Stimulated activated naive CD8-positive, alpha-beta T cell treated with anti-CD3 and anti-CD28 coated beads, Interleukin-15, Interleukin-2, amounts not matched to agents 100 ng/mL and 50 ng/mL, for 24 hours (primary cell): Measurements from ENCODE around the gene HCRT.
"Not testable (repeated sequence)": the region's sequence is repeated elsewhere in the genome, so short reads cannot be mapped to it uniquely, and the experiment has no call there.

Experiments
- H3K27ac Mint-ChIP-seq: one replicate; pipeline ENCODE4 v1.8.0; 2021; ENCODE audit warnings: mild to moderate bottlenecking, mixed read lengths
- H3K27me3 Mint-ChIP-seq: one replicate; pipeline ENCODE4 v1.8.0; 2021; ENCODE audit warnings: mixed read lengths
- H3K36me3 Mint-ChIP-seq: one replicate; pipeline ENCODE4 v1.8.0; 2021; ENCODE audit warnings: low read depth, mixed read lengths
- H3K4me1 Mint-ChIP-seq: one replicate; pipeline ENCODE4 v1.8.0; 2021; ENCODE audit warnings: low read depth, mixed read lengths
- H3K4me3 Mint-ChIP-seq: one replicate; pipeline ENCODE4 v1.8.0; 2021; ENCODE audit warnings: mild to moderate bottlenecking, mixed read lengths
- H3K9me3 Mint-ChIP-seq: one replicate; pipeline ENCODE4 v1.8.0; 2021; ENCODE audit warnings: mixed read lengths

HCRT gene, protein sequence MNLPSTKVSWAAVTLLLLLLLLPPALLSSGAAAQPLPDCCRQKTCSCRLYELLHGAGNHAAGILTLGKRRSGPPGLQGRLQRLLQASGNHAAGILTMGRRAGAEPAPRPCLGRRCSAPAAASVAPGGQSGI

DNA sequence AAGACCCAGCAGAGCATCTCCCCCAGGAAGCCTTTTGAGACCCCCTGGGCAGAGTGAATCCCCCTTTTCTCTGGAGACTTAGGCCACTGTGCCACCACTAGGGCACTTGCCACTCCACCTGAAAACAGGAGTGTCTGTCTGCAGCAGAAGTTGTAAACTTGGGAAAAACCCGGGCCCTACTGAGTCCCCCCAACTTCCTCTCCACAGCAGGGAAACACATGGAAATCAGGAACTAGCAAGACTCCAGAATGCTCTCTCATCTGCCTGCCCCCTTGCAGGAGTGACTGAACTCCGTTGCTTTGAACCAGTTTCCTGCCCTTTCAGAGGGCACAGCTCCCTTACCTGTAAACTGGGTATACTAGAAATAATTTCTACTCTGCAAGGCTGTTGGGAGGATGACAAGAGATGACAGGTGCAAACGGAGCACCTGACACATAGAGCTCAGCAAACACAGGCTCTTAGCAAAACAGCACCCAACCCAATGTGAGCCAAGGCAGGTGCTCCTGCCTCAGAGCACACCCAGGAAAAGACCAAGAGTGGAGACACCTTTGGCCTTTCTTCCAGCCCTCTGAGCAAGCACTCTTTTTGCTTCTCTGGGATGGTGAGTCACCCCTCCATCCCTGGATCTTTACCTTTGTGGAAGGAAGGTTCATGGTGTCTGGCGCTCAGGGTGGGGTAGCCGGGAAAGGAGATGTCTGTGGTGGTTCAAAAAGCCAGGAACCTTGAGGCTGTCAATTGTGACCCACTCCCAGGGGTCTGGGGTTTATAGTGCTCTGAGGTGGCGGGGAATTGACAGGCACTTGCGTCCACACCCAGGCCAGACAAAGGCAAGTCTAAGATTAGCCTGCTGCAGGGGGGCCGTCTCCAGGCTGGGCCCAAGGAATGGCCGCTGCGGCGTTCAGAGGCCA is at the start of gene HCRT:
TSS of gene HCRT (minus strand) at position 740 of the 908 bp plus-strand sequence. CDS start at position 653, 87 bp downstream.
- Mint-ChIP-seq H3K4me3 (peak within 1 kb of the TSS; percentile 71), H3K4me1 (peaks cover 49% of the 10 kb centered on the region), H3K9me3 (no peaks in the 10 kb centered on the region), H3K36me3 (no peaks in the 10 kb centered on the region), H3K27me3 (peaks cover 12% of the 10 kb centered on the region), H3K27ac (peak within 1 kb of the TSS; percentile 63)

DNA sequence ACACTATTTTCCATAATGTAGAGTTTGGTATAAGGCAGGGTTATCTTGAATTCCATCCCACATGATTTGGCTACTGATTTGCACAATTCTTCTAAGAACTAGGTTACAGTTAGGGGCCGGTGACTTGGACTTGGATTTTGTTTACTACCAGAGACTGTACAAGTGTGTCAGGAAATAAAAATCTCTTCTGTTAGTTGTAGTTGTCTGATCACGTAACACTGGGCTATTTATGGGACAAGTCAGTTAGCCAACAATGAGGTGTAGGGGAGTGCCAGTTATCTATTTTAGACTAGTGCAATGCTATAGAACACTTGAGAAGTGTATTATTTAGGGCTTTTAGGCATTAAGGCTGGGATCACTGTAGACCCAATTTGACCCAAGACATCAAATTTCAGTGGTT is 48.7 kb upstream of the HCRT start:
- Mint-ChIP-seq H3K27me3 (no peaks in the 10 kb centered on the region), H3K27ac (no peak overlapping the region), H3K36me3 (peaks cover 6% of the 10 kb centered on the region), H3K4me3 (no peak overlapping the region), H3K4me1 (peaks cover 18% of the 10 kb centered on the region), H3K9me3 (no peaks in the 10 kb centered on the region)

DNA sequence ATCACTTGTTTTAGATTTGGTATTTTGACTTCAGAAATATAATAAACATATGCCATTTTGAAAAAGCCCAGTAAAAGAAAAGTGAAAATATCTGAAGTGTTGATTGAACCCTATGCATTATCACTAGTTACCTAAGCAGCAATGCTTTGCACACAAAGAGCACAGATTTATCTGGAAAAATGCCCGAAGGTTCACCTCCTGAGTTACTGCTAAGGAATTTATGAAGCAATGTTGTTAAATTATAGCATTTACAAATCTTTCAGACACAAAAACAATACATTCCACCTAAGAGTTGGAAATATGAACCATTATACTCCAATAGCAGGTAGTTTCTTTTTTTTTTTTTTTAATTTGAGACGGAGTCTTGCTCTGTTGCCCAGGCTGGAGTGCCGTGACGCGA is 47.9 kb upstream of the HCRT start:
- Mint-ChIP-seq H3K4me3 (no peak overlapping the region), H3K4me1 (peaks cover 21% of the 10 kb centered on the region), H3K27ac (no peak overlapping the region), H3K9me3 (no peaks in the 10 kb centered on the region), H3K27me3 (no peaks in the 10 kb centered on the region), H3K36me3 (peaks cover 10% of the 10 kb centered on the region)

GRCh38 chr17:42230225-42230624 is 45.0 kb upstream of the HCRT start:
- H3K27me3 Mint-ChIP-seq, result no peaks in the 10 kb centered on the region
- H3K4me1 Mint-ChIP-seq, result peaks cover 19% of the 10 kb centered on the region
- H3K4me3 Mint-ChIP-seq, result no peak overlapping the region
- no peaks in the 10 kb centered on the region for H3K9me3 Mint-ChIP-seq
- peaks cover 24% of the 10 kb centered on the region for H3K36me3 Mint-ChIP-seq
- H3K27ac Mint-ChIP-seq, result no peak overlapping the region

- H3K4me3 Mint-ChIP-seq, result no peak overlapping the region
- H3K27me3 Mint-ChIP-seq, result no peaks in the 10 kb centered on the region
- H3K9me3 Mint-ChIP-seq, result no peaks in the 10 kb centered on the region
- H3K4me1 Mint-ChIP-seq, result peaks cover 13% of the 10 kb centered on the region
- peak overlapping the region; percentile 45 for H3K27ac Mint-ChIP-seq
- H3K36me3 Mint-ChIP-seq, result peaks cover 35% of the 10 kb centered on the region
These were observed 42.8 kb upstream of the HCRT start for GRCh38 chr17:42227849-42228700.

GRCh38 chr17:42225646-42226045 is 40.4 kb upstream of the HCRT start:
- H3K36me3 Mint-ChIP-seq, result peaks cover 45% of the 10 kb centered on the region
- peaks cover 14% of the 10 kb centered on the region for H3K4me1 Mint-ChIP-seq
- no peak overlapping the region for H3K4me3 Mint-ChIP-seq
- H3K27me3 Mint-ChIP-seq, result no peaks in the 10 kb centered on the region
- H3K9me3 Mint-ChIP-seq, result no peaks in the 10 kb centered on the region
- no peak overlapping the region for H3K27ac Mint-ChIP-seq

- Mint-ChIP-seq H3K4me1 (peaks cover 8% of the 10 kb centered on the region), H3K9me3 (no peaks in the 10 kb centered on the region), H3K27ac (no peak overlapping the region), H3K27me3 (no peaks in the 10 kb centered on the region), H3K4me3 (no peak overlapping the region), H3K36me3 (peaks cover 39% of the 10 kb centered on the region)
These were observed 39.4 kb upstream of the HCRT start for GRCh38 chr17:42224651-42225050.

- no peaks in the 10 kb centered on the region for H3K27me3 Mint-ChIP-seq
- H3K27ac Mint-ChIP-seq, result peak overlapping the region; percentile 63
- H3K4me3 Mint-ChIP-seq, result no peak overlapping the region
- peaks cover 37% of the 10 kb centered on the region for H3K36me3 Mint-ChIP-seq
- peaks cover 3% of the 10 kb centered on the region for H3K4me1 Mint-ChIP-seq
- no peaks in the 10 kb centered on the region for H3K9me3 Mint-ChIP-seq
These were observed 36.9 kb upstream of the HCRT start for GRCh38 chr17:42221886-42222745.

DNA sequence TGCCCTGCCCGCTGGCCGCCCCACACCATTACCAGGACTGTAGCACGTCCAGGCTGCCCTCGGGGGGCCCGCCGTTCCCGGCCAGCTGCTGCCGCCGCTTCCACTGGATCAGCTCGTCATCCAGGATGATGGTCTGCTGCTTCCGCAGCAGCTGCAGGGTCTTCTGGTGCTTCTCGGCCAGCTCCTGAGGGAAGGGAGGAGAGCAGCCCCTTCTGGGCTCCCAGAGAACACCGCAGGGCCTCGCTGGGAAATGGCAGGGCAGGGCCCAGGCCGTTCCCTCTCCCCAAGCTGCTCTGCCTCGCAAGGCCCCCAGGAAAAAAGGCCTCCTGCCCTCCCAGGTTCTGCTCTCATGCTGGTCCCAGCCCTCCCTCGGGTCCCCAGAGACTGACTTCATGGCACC is 34.0 kb upstream of the HCRT start:
- H3K4me1 Mint-ChIP-seq, H3K4me3 Mint-ChIP-seq, H3K27me3 Mint-ChIP-seq, H3K9me3 Mint-ChIP-seq, H3K27ac Mint-ChIP-seq: not testable (repeated sequence)
- peaks cover 39% of the 10 kb centered on the region for H3K36me3 Mint-ChIP-seq

- H3K27ac Mint-ChIP-seq, result no peak overlapping the region
- H3K27me3 Mint-ChIP-seq, result no peaks in the 10 kb centered on the region
- H3K4me3 Mint-ChIP-seq, result no peak overlapping the region
- H3K36me3 Mint-ChIP-seq, result peaks cover 55% of the 10 kb centered on the region
- H3K4me1 Mint-ChIP-seq, result no peaks in the 10 kb centered on the region
- H3K9me3 Mint-ChIP-seq, result no peaks in the 10 kb centered on the region
These were observed 28.9 kb upstream of the HCRT start for GRCh38 chr17:42214156-42214555.

- Mint-ChIP-seq H3K27me3 (no peaks in the 10 kb centered on the region), H3K4me1 (no peaks in the 10 kb centered on the region), H3K36me3 (peaks cover 57% of the 10 kb centered on the region), H3K4me3 (no peak overlapping the region), H3K9me3 (no peaks in the 10 kb centered on the region), H3K27ac (no peak overlapping the region)
These were observed 27.1 kb upstream of the HCRT start for GRCh38 chr17:42212382-42212781.

DNA sequence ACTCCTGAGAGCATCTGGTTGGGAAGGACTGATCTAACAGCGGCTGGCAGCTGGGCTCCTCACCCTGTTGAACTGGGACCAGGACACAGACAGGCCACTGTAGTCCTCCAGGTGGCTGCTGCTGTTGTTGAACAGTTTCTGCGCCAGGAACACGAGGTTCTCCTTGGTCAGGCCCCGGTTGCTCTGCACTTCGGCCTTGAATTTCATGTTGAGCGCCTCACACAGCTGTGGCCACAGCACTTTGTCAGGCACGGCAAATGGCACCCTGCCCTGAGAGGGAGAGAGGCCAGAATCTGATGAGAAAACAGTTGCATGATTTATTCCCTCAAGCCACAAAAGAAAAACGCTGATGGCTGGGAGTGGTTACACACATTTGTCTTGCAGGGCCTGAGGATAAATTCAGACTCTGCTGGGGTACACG is 26.7 kb upstream of the HCRT start:
- not testable (repeated sequence) for H3K4me3 Mint-ChIP-seq, H3K27me3 Mint-ChIP-seq, H3K4me1 Mint-ChIP-seq, H3K27ac Mint-ChIP-seq, H3K9me3 Mint-ChIP-seq
- H3K36me3 Mint-ChIP-seq, result peaks cover 57% of the 10 kb centered on the region

DNA sequence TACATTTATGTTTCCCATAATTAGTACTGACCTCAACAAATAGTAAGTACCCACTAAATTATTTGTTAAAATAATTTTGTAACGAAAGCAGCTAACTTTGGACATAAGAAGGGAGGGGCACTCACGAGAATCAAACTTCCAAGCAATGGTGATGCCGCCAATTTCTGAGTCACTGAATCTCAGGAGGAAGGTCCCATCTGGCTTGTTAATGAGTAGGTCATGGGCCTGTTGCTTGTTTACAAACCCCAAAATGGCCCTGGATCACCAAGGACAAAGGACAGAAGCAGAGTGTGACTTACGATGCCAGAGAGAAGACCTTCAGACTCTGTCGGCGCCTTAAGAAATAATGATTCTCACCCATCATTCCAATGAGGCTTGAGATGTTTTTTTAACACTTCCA is 24.8 kb upstream of the HCRT start:
- H3K27me3 Mint-ChIP-seq, result no peaks in the 10 kb centered on the region
- peaks cover 67% of the 10 kb centered on the region for H3K36me3 Mint-ChIP-seq
- no peaks in the 10 kb centered on the region for H3K4me1 Mint-ChIP-seq
- no peaks in the 10 kb centered on the region for H3K9me3 Mint-ChIP-seq
- H3K27ac Mint-ChIP-seq, result no peak overlapping the region
- no peak overlapping the region for H3K4me3 Mint-ChIP-seq

GRCh38 chr17:42206153-42206612 is 20.9 kb upstream of the HCRT start:
- H3K27ac Mint-ChIP-seq, H3K9me3 Mint-ChIP-seq, H3K27me3 Mint-ChIP-seq, H3K4me1 Mint-ChIP-seq, H3K4me3 Mint-ChIP-seq: not testable (repeated sequence)
- peaks cover 74% of the 10 kb centered on the region for H3K36me3 Mint-ChIP-seq
